HG03565 (cell line): Measurements from ENCODE around the gene MED13.
"Not testable (repeated sequence)": the region's sequence is repeated elsewhere in the genome, so short reads cannot be mapped to it uniquely, and the experiment has no call there.

Source experiments
- ATAC-seq: cut with Tn5 transposase; IDR thresholded peaks from one replicate; pipeline ENCODE4 v1.9.1; 2021; ENCODE audit warnings: mild to moderate bottlenecking, moderate library complexity; ENCODE audit not compliant: unreplicated experiment

MED13 gene

GRCh38 chr17:62003141-62003540, 61.9 kb downstream of the MED13 start:
- ATAC-seq = not testable (repeated sequence)

GRCh38 chr17:62001105-62001504, 64.0 kb downstream of the MED13 start:
- ATAC-seq = no peak

- ATAC-seq = no peak
Measured at GRCh38 chr17:62000186-62000585, 64.9 kb downstream of the MED13 start.

GRCh38 chr17:61998534-61998933, 66.5 kb downstream of the MED13 start:
- ATAC-seq = not testable (repeated sequence)

GRCh38 chr17:61997664-61998063, 67.4 kb downstream of the MED13 start:
- ATAC-seq = no peak

GRCh38 chr17:61996916-61997605, 68.0 kb downstream of the MED13 start:
- ATAC-seq = no peak

GRCh38 chr17:61989509-61989908, 75.6 kb downstream of the MED13 start:
- ATAC-seq = no peak

GRCh38 chr17:61986898-61987297, 78.2 kb downstream of the MED13 start:
- no peak for ATAC-seq

- ATAC-seq = no peak
Measured at GRCh38 chr17:61984821-61985220, 80.3 kb downstream of the MED13 start.

GRCh38 chr17:61981323-61981722, 83.8 kb downstream of the MED13 start:
- no peak for ATAC-seq

GRCh38 chr17:61980535-61980934, 84.5 kb downstream of the MED13 start:
- ATAC-seq = no peak

GRCh38 chr17:61974115-61974514, 91.0 kb downstream of the MED13 start:
- no peak for ATAC-seq

GRCh38 chr17:61972311-61972710, 92.8 kb downstream of the MED13 start:
- ATAC-seq = no peak

- no peak for ATAC-seq
Measured at GRCh38 chr17:61970030-61970429, 95.0 kb downstream of the MED13 start.

- no peak for ATAC-seq
Measured at GRCh38 chr17:61968757-61969156, 96.3 kb downstream of the MED13 start.

GRCh38 chr17:61967729-61968128, 97.3 kb downstream of the MED13 start:
- ATAC-seq = no peak

- no peak for ATAC-seq
Measured at GRCh38 chr17:61966191-61966590, 98.9 kb downstream of the MED13 start.

- no peak for ATAC-seq
Measured at GRCh38 chr17:61955619-61956018, 109.5 kb downstream of the MED13 start.

- no peak for ATAC-seq
Measured at GRCh38 chr17:61947367-61948078, 117.6 kb downstream of the MED13 start.

GRCh38 chr17:61946359-61946758, 118.7 kb downstream of the MED13 start:
- ATAC-seq = no peak

- ATAC-seq = no peak
Measured at GRCh38 chr17:61943117-61943516, 122.0 kb downstream of the MED13 start.

- no peak for ATAC-seq
Measured at GRCh38 chr17:61942085-61942484, 123.0 kb downstream of the MED13 start.

- ATAC-seq = no peak
Measured at GRCh38 chr17:61928101-61928436, 137.0 kb downstream of the MED13 start.
